CD4-positive, CD25-positive, alpha-beta regulatory T cell (primary cell): Measurements from ENCODE around the gene ABCA7. TPM values are rescaled to one million over a fixed set of nuclear protein-coding genes. Genes with fewer than 3 reads are reported as not detected.

Source experiments
- ATAC-seq, 2 donors: fragments of 150-1000 bp; cut with Tn5 transposase; one replicate each; pipeline ENCODE4 v1.10.0; 2021; ENCODE audit warnings: low read depth in 2 of 2, moderate number of reproducible peaks in 2 of 2, moderate library complexity in 1 of 2
- DNase-seq, 3 donors: peaks; one replicate each; pipeline versions ENCODE4 v3.0.0 to v3.0.0-alpha.2; 2012 to 2022; ENCODE audit warnings: mixed read lengths in 1 of 3
- H3K27ac ChIP-seq: one replicate; pipeline ENCODE4 v1.7.0; 2013; ENCODE audit warnings: mild to moderate bottlenecking, low read length; ENCODE audit not compliant: insufficient read depth, poor library complexity, severe bottlenecking
- H3K27me3 ChIP-seq: one replicate; pipeline ENCODE4 v1.7.0; 2013; ENCODE audit warnings: low read length; ENCODE audit not compliant: control insufficient read depth, insufficient read depth
- H3K36me3 ChIP-seq: one replicate; pipeline ENCODE4 v1.7.0; 2013; ENCODE audit warnings: mild to moderate bottlenecking, low read length, moderate library complexity; ENCODE audit not compliant: control insufficient read depth, insufficient read depth
- H3K4me1 ChIP-seq: 2 replicates; pipeline ENCODE4 v1.7.0; 2013; ENCODE audit warnings: mild to moderate bottlenecking, low read length; ENCODE audit not compliant: insufficient read depth, control insufficient read depth, poor library complexity, severe bottlenecking
- H3K4me3 ChIP-seq: one replicate; pipeline ENCODE4 v1.7.0; 2013; ENCODE audit warnings: low read depth, mild to moderate bottlenecking, low read length, moderate library complexity
- H3K9me3 ChIP-seq, 2 experiments: 1 replicate in 1 of 2; 2 replicates in 1 of 2; pipeline ENCODE4 v1.7.0; 2013; ENCODE audit warnings: low read length in 2 of 2, mild to moderate bottlenecking in 1 of 2, moderate library complexity in 1 of 2; ENCODE audit not compliant: control insufficient read depth in 2 of 2
- H3K27ac Mint-ChIP-seq, 3 donors: one replicate each; pipeline ENCODE4 v1.8.0; 2020 to 2022; ENCODE audit warnings: mild to moderate bottlenecking in 3 of 3, mixed read lengths in 3 of 3, moderate library complexity in 2 of 3
- H3K27me3 Mint-ChIP-seq: one replicate; pipeline ENCODE4 v1.8.0; 2022; ENCODE audit warnings: mild to moderate bottlenecking, mixed read lengths
- H3K36me3 Mint-ChIP-seq: one replicate; pipeline ENCODE4 v1.8.0; 2020; ENCODE audit warnings: mixed read lengths
- H3K4me1 Mint-ChIP-seq, 4 donors: one replicate each; pipeline ENCODE4 v1.8.0; 2020 to 2022; ENCODE audit warnings: mixed read lengths in 4 of 4, mild to moderate bottlenecking in 1 of 4
- H3K4me3 Mint-ChIP-seq, 4 donors: one replicate each; pipeline ENCODE4 v1.8.0; 2020 to 2022; ENCODE audit warnings: mild to moderate bottlenecking in 4 of 4, mixed read lengths in 4 of 4, moderate library complexity in 3 of 4
- H3K9me3 Mint-ChIP-seq, 7 donors: one replicate each; pipeline ENCODE4 v1.8.0; 2020 to 2022; ENCODE audit warnings: mixed read lengths in 7 of 7, mild to moderate bottlenecking in 3 of 7, moderate library complexity in 2 of 7
- polyA plus RNA-seq, 4 donors: library from polyadenylated mRNA; unstranded; fragments of 300-500 nt; fragmentation: Illumina TruSeq; gene quantifications; one replicate each; pipeline ENCODE4 v1.2.3, GENCODE V29; 2021
- total RNA-seq: library from RNA; stranded (reverse); gene quantifications from one replicate; pipeline ENCODE4 v1.2.3, GENCODE V29; 2022

Gene ABCA7
- total and polyA plus RNA-seq, 5 donors from 2014 or later = 3.4 to 161 (median 7.0) TPM

- peaks cover 41% of the 10 kb centered on the region for H3K36me3 Mint-ChIP-seq
- peak overlapping the region; percentile 49 to 84 (median 69) for H3K27ac Mint-ChIP-seq
- peaks cover 42% of the 10 kb centered on the region for H3K36me3 ChIP-seq
- peaks cover 0 to 79% (median 24%) of the 10 kb centered on the region in 4 donors for H3K4me1 Mint-ChIP-seq
- no peaks in the 10 kb centered on the region for H3K9me3 ChIP-seq
- H3K4me3 ChIP-seq = no peak overlapping the region
- H3K9me3 Mint-ChIP-seq = peaks cover 0 to 2% (median 0%) of the 10 kb centered on the region in 7 donors
- H3K27me3 ChIP-seq = no peaks in the 10 kb centered on the region
- H3K27ac ChIP-seq = peak overlapping the region; percentile 63
- H3K27me3 Mint-ChIP-seq = peaks cover 16% of the 10 kb centered on the region
- ATAC-seq (no peak), DNase-seq (peak in 1 of 3 donors; percentile 9)
- H3K4me3 Mint-ChIP-seq = peak overlapping the region; percentile 4 to 89 (median 82)
- H3K4me1 ChIP-seq = peaks cover 93% of the 10 kb centered on the region
Observed at GRCh38 chr19:1073063-1073955, 33.4 kb downstream of the ABCA7 start.

- Mint-ChIP-seq H3K27me3 (peaks cover 16% of the 10 kb centered on the region), H3K4me3 (peak overlapping the region; percentile 71 to 89 (median 87)), H3K36me3 (peaks cover 36% of the 10 kb centered on the region), H3K27ac (peak overlapping the region in 2 of 3 donors; percentile 26 to 67), H3K9me3 (peaks cover 0 to 2% (median 0%) of the 10 kb centered on the region in 7 donors), H3K4me1 (peaks cover 0 to 74% (median 21%) of the 10 kb centered on the region in 4 donors)
- H3K27ac ChIP-seq = peak overlapping the region; percentile 63
- no peaks in the 10 kb centered on the region for H3K9me3 ChIP-seq
- peaks cover 91% of the 10 kb centered on the region for H3K4me1 ChIP-seq
- H3K36me3 ChIP-seq = peaks cover 42% of the 10 kb centered on the region
- no peak for DNase-seq
- no peak overlapping the region for H3K4me3 ChIP-seq
- H3K27me3 ChIP-seq = no peaks in the 10 kb centered on the region
- ATAC-seq = no peak
Observed at GRCh38 chr19:1073956-1074517, 34.1 kb downstream of the ABCA7 start.

- no peaks in the 10 kb centered on the region for H3K27me3 ChIP-seq
- H3K36me3 ChIP-seq = peaks cover 49% of the 10 kb centered on the region
- H3K4me1 ChIP-seq = peaks cover 91% of the 10 kb centered on the region
- DNase-seq (peak; percentile 91 to 94 (median 92)), ATAC-seq (peak; percentile 37 to 42)
- peak overlapping the region; percentile 94 for H3K27ac ChIP-seq
- Mint-ChIP-seq H3K4me3 (peak overlapping the region; percentile 88 to 97 (median 92)), H3K27me3 (peaks cover 16% of the 10 kb centered on the region), H3K9me3 (peaks cover 0 to 2% (median 0%) of the 10 kb centered on the region in 7 donors), H3K36me3 (peaks cover 31% of the 10 kb centered on the region), H3K4me1 (peaks cover 0 to 69% (median 21%) of the 10 kb centered on the region in 4 donors), H3K27ac (peak overlapping the region; percentile 97 to 99 (median 97))
- H3K9me3 ChIP-seq = no peaks in the 10 kb centered on the region
- H3K4me3 ChIP-seq = no peak overlapping the region
Observed at GRCh38 chr19:1074544-1075283, 34.8 kb downstream of the ABCA7 start.

GRCh38 chr19:1076046-1076386 is 36.1 kb downstream of the ABCA7 start:
- Histone ChIP-seq H3K27me3 (no peaks in the 10 kb centered on the region), H3K4me3 (peak overlapping the region; percentile 47), H3K4me1 (peaks cover 93% of the 10 kb centered on the region), H3K9me3 (no peaks in the 10 kb centered on the region), H3K36me3 (peaks cover 56% of the 10 kb centered on the region), H3K27ac (peak overlapping the region; percentile 94)
- H3K4me1 Mint-ChIP-seq = peaks cover 0 to 68% (median 21%) of the 10 kb centered on the region in 4 donors
- H3K27me3 Mint-ChIP-seq = peaks cover 16% of the 10 kb centered on the region
- DNase-seq = no peak
- peak overlapping the region; percentile 97 to 99 (median 97) for H3K27ac Mint-ChIP-seq
- H3K4me3 Mint-ChIP-seq = peak overlapping the region; percentile 88 to 97 (median 92)
- peaks cover 31% of the 10 kb centered on the region for H3K36me3 Mint-ChIP-seq
- no peak for ATAC-seq
- H3K9me3 Mint-ChIP-seq = peaks cover 0 to 2% (median 0%) of the 10 kb centered on the region in 7 donors

GRCh38 chr19:1076951-1077350 is 37.0 kb downstream of the ABCA7 start:
- H3K4me3 Mint-ChIP-seq = peak overlapping the region; percentile 88 to 97 (median 92)

DNA sequence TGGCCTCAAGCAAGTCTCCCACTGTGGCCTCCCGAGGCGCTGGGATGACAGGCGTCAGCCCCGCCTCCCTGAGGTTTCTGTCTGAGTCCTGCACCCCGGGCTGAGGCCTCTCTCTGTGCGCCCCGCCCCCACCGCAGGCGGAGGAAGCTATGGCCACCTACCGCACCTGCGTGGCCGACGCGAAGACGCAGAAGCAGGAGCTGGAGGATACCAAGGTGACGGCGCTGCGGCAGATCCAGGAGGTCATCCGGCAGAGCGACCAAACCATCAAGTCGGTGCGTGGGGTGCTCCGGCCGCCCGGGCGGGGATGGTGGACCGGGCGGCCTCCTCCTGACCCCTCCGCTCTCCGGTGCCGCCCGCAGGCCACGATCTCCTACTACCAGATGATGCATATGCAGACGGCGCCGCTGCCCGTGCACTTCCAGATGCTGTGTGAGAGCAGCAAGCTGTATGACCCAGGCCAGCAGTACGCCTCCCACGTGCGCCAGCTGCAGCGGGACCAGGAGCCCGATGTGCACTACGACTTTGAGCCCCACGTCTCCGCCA is 39.7 kb downstream of the ABCA7 start:
- peak overlapping the region; percentile 26 for H3K4me3 ChIP-seq
- H3K4me1 Mint-ChIP-seq = peaks cover 0 to 61% (median 19%) of the 10 kb centered on the region in 4 donors
- peaks cover 16% of the 10 kb centered on the region for H3K36me3 Mint-ChIP-seq
- peaks cover 0 to 6% (median 0%) of the 10 kb centered on the region in 7 donors for H3K9me3 Mint-ChIP-seq
- peaks cover 76% of the 10 kb centered on the region for H3K4me1 ChIP-seq
- H3K36me3 ChIP-seq = peaks cover 63% of the 10 kb centered on the region
- DNase-seq = peak in 1 of 3 donors; percentile 69
- no peak for ATAC-seq
- peak overlapping the region in 2 of 3 donors; percentile 51 to 92 for H3K27ac Mint-ChIP-seq
- H3K9me3 ChIP-seq = no peaks in the 10 kb centered on the region
- H3K27ac ChIP-seq = peak overlapping the region; percentile 57
- H3K27me3 ChIP-seq = no peaks in the 10 kb centered on the region
- H3K4me3 Mint-ChIP-seq = peak overlapping the region; percentile 41 to 91 (median 82)
- H3K27me3 Mint-ChIP-seq = peaks cover 16% of the 10 kb centered on the region

More at GRCh38 chr19:1076951-1077350, 37.0 kb downstream of the ABCA7 start:
- Histone ChIP-seq H3K9me3 (no peaks in the 10 kb centered on the region), H3K27ac (peak overlapping the region; percentile 94), H3K4me3 (peak overlapping the region; percentile 75), H3K36me3 (peaks cover 61% of the 10 kb centered on the region), H3K27me3 (no peaks in the 10 kb centered on the region), H3K4me1 (peaks cover 94% of the 10 kb centered on the region)
- ATAC-seq (peak; percentile 85 to 89), DNase-seq (peak; percentile 89 to 98 (median 95))
- Mint-ChIP-seq H3K9me3 (peaks cover 0 to 1% (median 0%) of the 10 kb centered on the region in 7 donors), H3K27me3 (peaks cover 16% of the 10 kb centered on the region), H3K4me1 (peaks cover 0 to 69% (median 19%) of the 10 kb centered on the region in 4 donors), H3K27ac (peak overlapping the region; percentile 97 to 99 (median 97)), H3K36me3 (peaks cover 27% of the 10 kb centered on the region)
